ENCODE results near the gene PTPRCAP. TPM values are rescaled to one million over a fixed set of nuclear protein-coding genes. Genes with fewer than 3 reads are reported as not detected.

Gene PTPRCAP
- polyA plus RNA-seq, 1 of the 3 experiments (the other 2 are of a cell fraction), result 1.4 TPM

GRCh38 chr11:67445515-67445914 lies 8.0 kb upstream of the PTPRCAP start (continued):
- TF ChIP-seq ZBTB33 (IDR thresholded peaks at IDR 0.05; ENCODE audit: borderline replicate concordance, low read depth) (no peak), FOSL2 (IDR thresholded peaks at IDR 0.05; ENCODE audit: borderline replicate concordance, low read depth) (no peak)

GRCh38 chr11:67442504-67443404 lies 5.3 kb upstream of the PTPRCAP start:
- peaks cover 0 to 25% of the 10 kb centered on the region in 2 experiments for H3K36me3 ChIP-seq (replicated peaks in 1 of 2; ENCODE audit: control insufficient read depth in 1 of 2, insufficient read depth in 2 of 2, low read length in 1 of 2)
- no peaks in the 10 kb centered on the region for H3F3A ChIP-seq (replicated peaks; ENCODE audit: insufficient read depth)
- H3K27ac ChIP-seq (ENCODE audit: low read depth in 2 of 2, low read length in 1 of 2), result peak overlapping the region; percentile 44 to 51
- H3K9me2 ChIP-seq, result no peaks in the 10 kb centered on the region
- no peaks in the 10 kb centered on the region for H3K27me3 ChIP-seq (ENCODE audit: insufficient read depth)
- H3K4me3 ChIP-seq (ENCODE audit: low read depth in 2 of 2, low read length in 1 of 2), result peak overlapping the region; percentile 80 to 83
- no peak overlapping the region for H2AFZ ChIP-seq (ENCODE audit: low read depth)
- DNase-seq, result no peak
- H3K9me3 ChIP-seq, result no peaks in the 10 kb centered on the region
- H4K20me1 ChIP-seq (ENCODE audit: insufficient read depth), result no peaks in the 10 kb centered on the region
- CTCF ChIA-PET, result no interaction called here
- H3K9ac ChIP-seq, result peak overlapping the region; percentile 80
- peak overlapping the region; percentile 95 for H3K4me2 ChIP-seq
- POLR2A ChIA-PET, result no interaction called here
- WGBS (ENCODE audit: low lambda C conversion rate), result 18% methylated on average over 17 of the region's 45 CpGs
- no peak for TF ChIP-seq USF2 (IDR thresholded peaks at IDR 0.05; ENCODE audit: borderline replicate concordance, low read depth, low read length)
- no peak for TF ChIP-seq REST (IDR thresholded peaks at IDR 0.05; ENCODE audit: low read depth, low read length)
- TF ChIP-seq MAX (IDR thresholded peaks at IDR 0.05; ENCODE audit: low read depth), result no peak
- no peak for TF ChIP-seq NRF1 (IDR thresholded peaks at IDR 0.05; ENCODE audit: low read depth, low read length)
- no peak for TF ChIP-seq JUND (IDR thresholded peaks at IDR 0.05)
- no peak for TF ChIP-seq RFX5 (IDR thresholded peaks at IDR 0.05; ENCODE audit: low read length)
- TF ChIP-seq TCF12 (IDR thresholded peaks at IDR 0.05), result no peak
- no peak for TF ChIP-seq CTCF (IDR thresholded peaks at IDR 0.05)
- TF ChIP-seq IRF3 (IDR thresholded peaks at IDR 0.05; ENCODE audit: low read depth, low read length), result no peak
- TF ChIP-seq EZH2phosphoT487 (IDR thresholded peaks at IDR 0.05; ENCODE audit: borderline replicate concordance, low read depth), result no peak
- no peak for TF ChIP-seq POLR2AphosphoS5 (IDR thresholded peaks at IDR 0.05; ENCODE audit: low read depth, low read length)
- no peak for TF ChIP-seq MXI1 (IDR thresholded peaks at IDR 0.05; ENCODE audit: low read depth, low read length)
- TF ChIP-seq TEAD4 (IDR thresholded peaks at IDR 0.05; ENCODE audit: borderline replicate concordance, insufficient read depth), result no peak
- TF ChIP-seq PBX3 (IDR thresholded peaks at IDR 0.05), result no peak
- H3K4me1 ChIP-seq (ENCODE audit: control insufficient read depth in 1 of 2, insufficient read depth in 2 of 2, low read depth in 1 of 2, low read length in 1 of 2), result peaks cover 4 to 11% of the 10 kb centered on the region in 2 experiments; a peak in 3 of 4 replicates
- peaks cover 12% of the 10 kb centered on the region; the same call in 1 of the 2 replicates for H3K79me2 ChIP-seq (ENCODE audit: insufficient read depth)
